ENCODE data around the gene U2AF2.
"Not testable (repeated sequence)": the region's sequence is repeated elsewhere in the genome, so short reads cannot be mapped to it uniquely, and the experiment has no call there.

The U2AF2 gene

GRCh38 chr19:55712804-55713631, 58.2 kb downstream of the U2AF2 start:
- no peak for DNase-seq (ENCODE audit: low spot score)

DNA sequence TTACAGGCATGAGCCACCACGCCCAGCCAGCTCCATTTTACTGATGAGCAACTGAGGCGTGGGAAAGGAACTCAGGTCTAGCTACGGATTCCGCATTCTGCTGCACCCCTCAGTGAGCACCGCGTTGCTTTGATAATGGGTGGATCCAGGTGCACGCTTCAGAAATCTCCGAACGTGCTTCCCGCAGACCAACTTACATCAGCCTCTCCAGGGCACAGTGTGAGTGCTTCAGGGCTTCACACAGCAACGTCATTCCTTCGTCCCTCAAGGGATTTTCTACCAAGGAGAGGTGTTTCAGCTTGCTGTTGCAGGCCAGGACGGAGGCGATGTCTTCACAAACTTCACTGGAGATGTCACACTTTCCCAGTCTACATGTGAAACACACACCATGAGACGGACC, 61.7 kb downstream of the U2AF2 start:
- no peak for DNase-seq (ENCODE audit: low spot score)

GRCh38 chr19:55717251-55717650, 62.4 kb downstream of the U2AF2 start:
- DNase-seq (ENCODE audit: low spot score), result no peak

DNA sequence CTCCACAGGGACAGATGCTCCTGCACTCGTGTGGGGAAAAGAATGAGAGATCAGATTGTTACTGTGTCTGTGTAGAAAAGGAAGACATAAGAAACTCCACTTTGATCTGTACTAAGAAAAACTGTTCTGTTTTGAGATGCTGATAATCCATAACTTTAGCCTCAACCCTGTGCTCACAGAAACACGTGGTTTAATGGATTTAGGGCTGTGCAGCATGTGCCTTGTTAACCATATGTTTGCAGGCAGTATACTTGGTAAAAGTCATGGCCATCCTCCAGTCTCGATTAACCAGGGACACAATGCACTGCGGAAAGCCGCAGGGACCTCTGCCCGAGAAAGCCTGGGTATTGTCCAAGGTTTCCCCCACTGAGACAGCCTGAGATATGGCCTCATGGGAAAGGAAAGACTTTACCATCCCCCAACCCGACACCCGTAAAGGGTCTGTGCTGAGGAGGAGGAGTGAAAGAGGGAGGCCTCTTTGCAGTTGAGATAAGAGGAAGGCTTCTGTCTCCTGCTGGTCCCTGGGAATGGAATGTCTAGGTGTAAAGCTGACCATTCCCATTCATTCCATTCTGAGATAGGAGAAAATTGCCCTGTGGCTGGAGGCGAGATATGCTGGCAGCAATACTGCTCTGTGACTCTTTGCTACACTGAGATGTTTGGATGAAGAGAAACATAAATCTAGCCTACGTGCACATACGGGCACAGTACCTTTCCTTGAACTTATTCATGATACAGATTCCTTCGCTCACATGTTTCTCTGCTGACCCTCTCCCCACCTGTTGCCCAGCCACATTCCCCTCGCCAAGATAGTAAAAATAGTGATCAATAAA, 63.3 kb downstream of the U2AF2 start:
- DNase-seq (ENCODE audit: low spot score), result not testable (repeated sequence)

- DNase-seq (ENCODE audit: low spot score), result no peak
Measured at GRCh38 chr19:55720214-55720746, 65.4 kb downstream of the U2AF2 start.

GRCh38 chr19:55720801-55721200, 66.0 kb downstream of the U2AF2 start:
- DNase-seq (ENCODE audit: low spot score), result no peak

GRCh38 chr19:55723491-55723890, 68.7 kb downstream of the U2AF2 start:
- no peak for DNase-seq (ENCODE audit: low spot score)
